Neuronal stem cell (in vitro differentiated cells): ENCODE measurements around the gene ZNF280A.

Source experiments
- DNase-seq: peaks from one replicate; pipeline ENCODE4 v3.0.0-alpha.2; 2013; ENCODE audit warnings: low spot score
- H2AFZ ChIP-seq: one replicate; pipeline ENCODE4 v1.6.1; 2013; ENCODE audit warnings: mild to moderate bottlenecking, low read length, inconsistent platforms
- H2AK5ac ChIP-seq: 2 replicates; pipeline ENCODE4 v1.6.1; 2013; ENCODE audit warnings: low read depth, mild to moderate bottlenecking, inconsistent platforms, low read length, moderate library complexity, mixed read lengths
- H2BK120ac ChIP-seq: 2 replicates; pipeline ENCODE4 v1.6.1; 2013; ENCODE audit warnings: low read depth, mild to moderate bottlenecking, inconsistent platforms, low read length, moderate library complexity, mixed read lengths
- H2BK12ac ChIP-seq: one replicate; pipeline ENCODE4 v1.6.1; 2013; ENCODE audit warnings: low read length, inconsistent platforms
- H2BK15ac ChIP-seq: 2 replicates; pipeline ENCODE4 v1.6.1; 2013; ENCODE audit warnings: mild to moderate bottlenecking, low read length, inconsistent platforms, mixed read lengths
- H2BK5ac ChIP-seq: one replicate; pipeline ENCODE4 v1.6.1; 2013; ENCODE audit warnings: inconsistent platforms, mild to moderate bottlenecking, low read length, moderate library complexity
- H3K14ac ChIP-seq: one replicate; pipeline ENCODE4 v1.6.1; 2013; ENCODE audit warnings: low read length, inconsistent platforms
- H3K18ac ChIP-seq: 2 replicates; pipeline ENCODE4 v1.6.1; 2013; ENCODE audit warnings: low read length, inconsistent platforms
- H3K23ac ChIP-seq: 2 replicates; pipeline ENCODE4 v1.6.1; 2013; ENCODE audit warnings: low read depth, mild to moderate bottlenecking, mixed read lengths, low read length, inconsistent platforms; ENCODE audit not compliant: poor library complexity
- H3K27ac ChIP-seq: replicated peaks from 3 replicates; pipeline ENCODE4 v1.5.1; 2013; ENCODE audit warnings: low read length, inconsistent platforms
- H3K27me3 ChIP-seq, 3 experiments: 2 replicates each; pipeline ENCODE4 v1.6.1; 2013; ENCODE audit warnings: low read length in 3 of 3, mild to moderate bottlenecking in 2 of 3, inconsistent platforms in 1 of 3, low read depth in 1 of 3, mixed read lengths in 1 of 3, moderate library complexity in 1 of 3; ENCODE audit not compliant: control insufficient read depth in 3 of 3, insufficient read depth in 3 of 3
- H3K36me3 ChIP-seq, 2 donors: replicated peaks in 1 of 2; 2 replicates each; pipeline ENCODE4 v1.6.1; 2013; ENCODE audit warnings: low read length in 2 of 2; ENCODE audit not compliant: control insufficient read depth in 2 of 2, insufficient read depth in 2 of 2
- H3K4ac ChIP-seq: 2 replicates; pipeline ENCODE4 v1.6.1; 2013; ENCODE audit warnings: inconsistent platforms, mild to moderate bottlenecking, low read length, moderate library complexity
- H3K4me1 ChIP-seq, 2 donors: 1 replicate in 1 of 2; 2 replicates in 1 of 2; pipeline ENCODE4 v1.6.1; 2013; ENCODE audit warnings: low read length in 2 of 2, low read depth in 1 of 2; ENCODE audit not compliant: control insufficient read depth in 2 of 2, insufficient read depth in 1 of 2
- H3K4me2 ChIP-seq: one replicate; pipeline ENCODE4 v1.6.1; 2013; ENCODE audit warnings: mild to moderate bottlenecking, low read length, inconsistent platforms; ENCODE audit not compliant: insufficient read depth, poor library complexity, severe bottlenecking
- H3K4me3 ChIP-seq, 2 donors: 2 replicates each; pipeline ENCODE4 v1.5.1; 2013; ENCODE audit warnings: low read length in 2 of 2, mild to moderate bottlenecking in 2 of 2, inconsistent platforms in 1 of 2, moderate library complexity in 1 of 2
- H3K79me1 ChIP-seq: one replicate; pipeline ENCODE4 v1.6.1; 2013; ENCODE audit warnings: low read depth, mild to moderate bottlenecking, inconsistent platforms, low read length, moderate library complexity
- H3K9ac ChIP-seq: one replicate; pipeline ENCODE4 v1.6.1; 2013; ENCODE audit warnings: mild to moderate bottlenecking, low read depth, low read length, inconsistent platforms; ENCODE audit not compliant: poor library complexity
- H3K9me3 ChIP-seq, 2 donors: replicated peaks in 1 of 2; 2 replicates each; pipeline versions ENCODE3 to v1.6.1; 2013; ENCODE audit warnings: low read length in 2 of 2, mild to moderate bottlenecking in 2 of 2, inconsistent platforms in 1 of 2, low read depth in 1 of 2, mixed read lengths in 1 of 2, moderate library complexity in 1 of 2; ENCODE audit not compliant: control insufficient read depth in 2 of 2, insufficient read depth in 1 of 2
- H4K8ac ChIP-seq: one replicate; pipeline ENCODE4 v1.6.1; 2013; ENCODE audit warnings: low read depth, mild to moderate bottlenecking, inconsistent platforms, low read length, moderate library complexity
- H4K91ac ChIP-seq: one replicate; pipeline ENCODE4 v1.6.1; 2013; ENCODE audit warnings: low read length, low read depth, mild to moderate bottlenecking, inconsistent platforms; ENCODE audit not compliant: poor library complexity
- WGBS, 2 donors: extraction: QIAGEN DNeasy Blood & Tissue Kit; methylation state at CpG; one replicate each; pipeline ENCODE4 v1.1.7; 2013; ENCODE audit warnings: missing lambda C conversion rate in 2 of 2, mixed read lengths in 1 of 2; ENCODE audit not compliant: insufficient read length in 2 of 2, insufficient replicate concordance in 1 of 2; ENCODE audit errors: extremely low coverage in 2 of 2; 5-methylcytosine and 5-hydroxymethylcytosine counted together

The ZNF280A gene

DNA sequence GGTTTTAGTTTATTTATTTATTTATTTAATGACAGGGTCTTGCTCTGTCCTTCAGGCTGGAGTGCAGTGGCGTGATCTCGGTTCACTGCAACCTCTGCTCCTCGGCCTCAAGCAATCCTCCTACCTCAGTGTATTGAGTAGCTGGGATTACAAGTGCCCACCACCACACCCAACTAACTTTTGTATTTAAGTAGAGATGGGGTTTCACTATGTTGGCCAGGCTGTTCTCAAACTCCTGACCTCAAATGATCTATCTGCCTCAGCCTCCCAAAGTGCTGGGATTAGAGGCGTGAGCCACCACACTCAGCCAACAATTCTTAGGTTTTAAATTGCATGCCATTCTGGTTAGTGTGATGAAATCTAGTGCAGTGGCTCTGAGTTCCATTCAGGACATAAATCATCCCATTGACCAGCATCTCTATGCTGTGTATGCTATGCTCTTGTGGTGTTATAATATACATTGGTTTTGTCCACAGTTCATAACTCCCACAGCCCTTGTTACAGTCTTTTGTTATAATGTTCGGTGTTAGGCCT lies 40.0 kb downstream of the ZNF280A start:
- Histone ChIP-seq H2BK5ac (no peak overlapping the region), H3K4me2 (no peak overlapping the region), H2AFZ (no peak overlapping the region), H4K91ac (no peak overlapping the region), H3K9ac (no peak overlapping the region), H3K36me3 (peaks cover 0 to 7% of the 10 kb centered on the region in 2 donors), H3K14ac (no peak overlapping the region), H3K18ac (no peak overlapping the region), H3K4me3 (no peak overlapping the region), H4K8ac (no peak overlapping the region), H3K23ac (no peak overlapping the region), H2AK5ac (no peak overlapping the region), H3K4ac (no peak overlapping the region), H3K79me1 (no peaks in the 10 kb centered on the region), H3K27ac (no peak overlapping the region), H2BK120ac (no peak overlapping the region), H3K9me3 (no peaks in the 10 kb centered on the region), H2BK12ac (no peak overlapping the region), H3K27me3 (no peaks in the 10 kb centered on the region), H3K4me1 (peaks cover 0 to 5% of the 10 kb centered on the region in 2 donors), H2BK15ac (no peak overlapping the region)
- no CpG with 5 or more reads among the region's 5 CpGs for WGBS, 2 donors
- no peak for DNase-seq

DNA sequence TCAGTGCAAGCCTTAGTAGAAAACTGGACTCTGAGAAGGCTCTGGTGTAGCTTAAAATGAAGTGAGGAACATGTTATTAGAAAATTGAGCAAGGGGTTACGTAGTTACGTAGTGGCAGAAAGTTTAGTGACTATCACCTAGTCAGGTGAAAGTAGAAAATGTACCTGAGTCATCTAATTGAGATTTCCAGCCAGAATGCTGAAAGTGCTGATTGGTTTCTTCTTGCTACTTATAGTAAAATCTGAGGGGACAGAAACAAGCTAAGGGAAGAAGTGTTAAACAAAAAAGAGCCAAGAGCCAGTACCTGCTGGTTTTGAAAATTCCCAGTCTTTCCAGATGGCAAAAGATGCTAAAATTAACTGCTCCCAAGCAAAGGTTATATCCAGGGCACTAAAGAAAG lies 41.0 kb downstream of the ZNF280A start:
- H2BK15ac ChIP-seq, result no peak overlapping the region
- H3K36me3 ChIP-seq, result peaks cover 0 to 4% of the 10 kb centered on the region in 2 donors
- H3K4me2 ChIP-seq, result no peak overlapping the region
- H2BK5ac ChIP-seq, result no peak overlapping the region
- no peak overlapping the region for H4K8ac ChIP-seq
- peaks cover 4 to 9% of the 10 kb centered on the region in 2 donors for H3K4me1 ChIP-seq
- no peak for DNase-seq
- no peak overlapping the region for H3K4me3 ChIP-seq
- no peak overlapping the region for H3K23ac ChIP-seq
- no peaks in the 10 kb centered on the region for H3K79me1 ChIP-seq
- no peak overlapping the region for H3K9ac ChIP-seq
- no peak overlapping the region for H4K91ac ChIP-seq
- no peak overlapping the region for H3K27ac ChIP-seq
- no peak overlapping the region for H2AK5ac ChIP-seq
- H2BK120ac ChIP-seq, result no peak overlapping the region
- H3K14ac ChIP-seq, result no peak overlapping the region
- no peak overlapping the region for H3K4ac ChIP-seq
- no peak overlapping the region for H2AFZ ChIP-seq
- H2BK12ac ChIP-seq, result no peak overlapping the region
- no peak overlapping the region for H3K18ac ChIP-seq
- no CpG with 5 or more reads among the region's 2 CpGs for WGBS, 2 donors
- H3K9me3 ChIP-seq, result no peaks in the 10 kb centered on the region
- no peaks in the 10 kb centered on the region for H3K27me3 ChIP-seq

DNA sequence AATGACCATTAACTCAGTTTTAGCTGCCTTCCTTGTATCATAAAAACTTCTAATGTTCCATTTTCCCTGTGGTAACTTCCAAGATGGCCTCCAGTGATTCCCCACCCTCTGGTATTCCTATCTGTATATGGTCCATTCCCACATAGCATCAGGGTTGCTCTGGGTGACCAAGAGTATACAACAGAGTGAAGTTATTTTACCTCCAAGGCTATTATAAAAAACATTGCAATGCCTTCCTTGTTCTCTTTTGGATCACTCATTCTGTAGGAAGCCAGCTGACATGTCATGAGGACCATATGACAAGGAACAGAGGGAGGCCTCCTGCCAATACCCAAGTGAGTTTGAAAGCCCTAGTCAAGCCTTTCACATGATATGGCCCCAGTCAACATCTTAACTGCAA lies 41.6 kb downstream of the ZNF280A start:
- H3K79me1 ChIP-seq, result no peaks in the 10 kb centered on the region
- H3K4me2 ChIP-seq, result no peak overlapping the region
- H2AFZ ChIP-seq, result peak overlapping the region; percentile 71
- H3K4me1 ChIP-seq, result peaks cover 4 to 9% of the 10 kb centered on the region in 2 donors
- no peaks in the 10 kb centered on the region for H3K36me3 ChIP-seq
- no peak overlapping the region for H3K9ac ChIP-seq
- no peak overlapping the region for H2BK15ac ChIP-seq
- H3K4me3 ChIP-seq, result no peak overlapping the region
- no peak overlapping the region for H4K91ac ChIP-seq
- no peak overlapping the region for H4K8ac ChIP-seq
- H2BK5ac ChIP-seq, result no peak overlapping the region
- H3K27ac ChIP-seq, result no peak overlapping the region
- no peaks in the 10 kb centered on the region for H3K27me3 ChIP-seq
- no peak overlapping the region for H2BK120ac ChIP-seq
- DNase-seq, result no peak
- H3K14ac ChIP-seq, result no peak overlapping the region
- H3K4ac ChIP-seq, result no peak overlapping the region
- H3K23ac ChIP-seq, result no peak overlapping the region
- H2BK12ac ChIP-seq, result no peak overlapping the region
- no peak overlapping the region for H2AK5ac ChIP-seq
- no peak overlapping the region for H3K18ac ChIP-seq
- H3K9me3 ChIP-seq, result no peaks in the 10 kb centered on the region

- H2BK5ac ChIP-seq, result no peak overlapping the region
- H3K23ac ChIP-seq, result no peak overlapping the region
- no CpG with 5 or more reads among the region's 2 CpGs for WGBS, 2 donors
- H3K9me3 ChIP-seq, result no peaks in the 10 kb centered on the region
- no peak overlapping the region for H3K4me3 ChIP-seq
- no peak overlapping the region for H4K8ac ChIP-seq
- H2BK120ac ChIP-seq, result no peak overlapping the region
- peaks cover 4 to 9% of the 10 kb centered on the region in 2 donors for H3K4me1 ChIP-seq
- no peak overlapping the region for H2BK15ac ChIP-seq
- H2AK5ac ChIP-seq, result no peak overlapping the region
- H4K91ac ChIP-seq, result no peak overlapping the region
- no peaks in the 10 kb centered on the region for H3K27me3 ChIP-seq
- H3K18ac ChIP-seq, result no peak overlapping the region
- peak overlapping the region; percentile 6 for H2AFZ ChIP-seq
- H3K4ac ChIP-seq, result no peak overlapping the region
- no peak overlapping the region for H3K14ac ChIP-seq
- H3K27ac ChIP-seq, result no peak overlapping the region
- no peaks in the 10 kb centered on the region for H3K79me1 ChIP-seq
- H3K36me3 ChIP-seq, result no peaks in the 10 kb centered on the region
- H3K9ac ChIP-seq, result no peak overlapping the region
- no peak overlapping the region for H2BK12ac ChIP-seq
- H3K4me2 ChIP-seq, result no peak overlapping the region
- no peak for DNase-seq
Measured at GRCh38 chr22:22474733-22475132, 45.3 kb downstream of the ZNF280A start.
